Tongue (tissue), 2 donors: ENCODE results near the gene HNRNPK. TPM values are rescaled to one million over a fixed set of nuclear protein-coding genes. Genes with fewer than 3 reads are reported as not detected.

ENCODE experiments used
- DNase-seq: peaks from one replicate; pipeline ENCODE4 v3.0.0-alpha.2; 2015
- total RNA-seq: library from RNA; depleted of rRNA; stranded (reverse); fragments of >200 nt; gene quantifications from one replicate; pipeline ENCODE4 v1.2.3, GENCODE V29; 2014

Gene HNRNPK
- total RNA-seq = 612 TPM

- peak; percentile 100 for DNase-seq
Measured at GRCh38 chr9:83979812-83980394, at the start of gene HNRNPK. Gene HNRNPK (minus strand): TSS chr9:83980215. CDS start chr9:83978252, 1,963 bp downstream.

GRCh38 chr9:84027201-84027600, 47.2 kb upstream of the HNRNPK start:
- no peak for DNase-seq

- DNase-seq = no peak
Measured at GRCh38 chr9:84024041-84024575, 44.1 kb upstream of the HNRNPK start.

DNA sequence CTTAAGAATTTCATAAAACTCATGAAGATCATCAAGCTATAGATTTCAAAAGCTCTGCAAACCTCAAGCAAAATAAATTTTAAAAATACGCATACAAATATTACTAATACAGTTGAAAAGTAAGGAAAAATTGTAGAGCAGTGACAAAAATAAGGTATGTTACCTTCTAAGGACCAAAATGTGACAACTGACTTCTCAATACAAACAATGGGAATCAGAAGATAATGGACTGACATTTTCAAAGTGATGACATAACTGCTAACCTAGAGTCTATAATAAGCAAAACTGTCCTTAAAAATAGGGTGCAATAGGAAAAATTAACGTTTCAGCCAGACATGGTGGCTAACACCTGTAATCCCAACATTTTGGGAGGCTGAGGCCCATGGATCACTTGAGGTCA, 27.6 kb upstream of the HNRNPK start:
- no peak for DNase-seq

GRCh38 chr9:84003246-84003645, 23.2 kb upstream of the HNRNPK start:
- DNase-seq = no peak

GRCh38 chr9:84002344-84002743, 22.3 kb upstream of the HNRNPK start:
- DNase-seq = no peak

- DNase-seq = no peak
Measured at GRCh38 chr9:84001621-84002020, 21.6 kb upstream of the HNRNPK start.

GRCh38 chr9:84000186-84000585, 20.2 kb upstream of the HNRNPK start:
- DNase-seq = no peak

DNA sequence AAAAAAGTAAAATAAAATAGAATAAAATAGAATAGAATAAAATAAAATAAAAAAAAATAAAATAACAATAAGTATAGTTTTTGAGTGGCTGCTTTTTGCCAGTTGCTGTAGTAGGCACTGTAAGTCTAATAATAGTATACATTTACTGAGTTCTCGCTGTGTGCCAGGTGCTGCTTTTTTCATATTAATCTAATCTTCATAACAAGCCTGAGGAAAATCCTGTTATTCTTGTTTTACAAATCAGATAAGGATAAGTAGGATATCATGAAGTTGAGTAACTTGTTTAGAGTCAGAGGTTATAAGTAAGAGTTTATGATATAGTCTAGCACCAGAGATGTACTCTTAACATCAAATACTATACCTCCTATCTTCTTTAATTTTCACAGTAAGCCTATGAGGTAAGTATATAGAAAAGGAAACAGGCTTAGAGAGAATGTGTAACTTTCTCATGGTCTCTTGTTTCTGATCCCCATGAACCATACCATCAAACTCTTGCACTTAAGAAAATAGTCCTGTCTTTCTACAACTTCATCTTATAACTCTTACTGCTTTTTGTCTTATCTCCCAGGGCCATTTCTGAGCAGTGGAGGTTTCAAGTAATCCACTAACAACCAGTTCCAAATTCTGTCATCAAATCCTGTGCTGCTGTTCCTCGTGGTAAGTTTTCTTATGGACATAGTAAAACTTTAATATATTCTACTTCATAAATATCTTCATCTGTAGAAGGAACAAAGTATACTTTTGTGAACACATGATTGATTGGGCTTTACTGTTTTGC, 19.3 kb upstream of the HNRNPK start:
- DNase-seq = no peak

- peak; percentile 19 for DNase-seq
Measured at GRCh38 chr9:83996126-83996525, 16.1 kb upstream of the HNRNPK start.

DNA sequence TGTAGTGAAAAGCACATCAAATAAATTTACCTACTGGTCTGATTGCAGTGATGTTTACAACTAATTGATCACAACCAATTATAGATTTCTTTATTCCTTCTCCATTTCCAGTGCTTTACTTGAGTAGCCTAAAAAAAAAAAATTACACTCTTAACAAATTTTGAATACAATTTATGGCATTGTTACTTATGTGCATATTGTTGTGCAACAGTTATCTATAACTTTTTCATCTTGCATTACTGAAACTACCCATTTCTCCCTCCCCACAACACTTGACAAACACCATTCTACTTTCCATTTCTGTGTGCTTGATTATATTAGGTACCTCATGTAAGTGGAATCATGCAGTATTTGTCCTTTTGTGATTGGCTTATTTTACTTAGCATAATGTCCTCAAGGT, 12.9 kb upstream of the HNRNPK start:
- no peak for DNase-seq

- DNase-seq = no peak
Measured at GRCh38 chr9:83992407-83992806, 12.4 kb upstream of the HNRNPK start.

GRCh38 chr9:83991355-83991754, 11.3 kb upstream of the HNRNPK start:
- DNase-seq = no peak

GRCh38 chr9:83988411-83988810, 8.4 kb upstream of the HNRNPK start:
- DNase-seq = no peak

DNA sequence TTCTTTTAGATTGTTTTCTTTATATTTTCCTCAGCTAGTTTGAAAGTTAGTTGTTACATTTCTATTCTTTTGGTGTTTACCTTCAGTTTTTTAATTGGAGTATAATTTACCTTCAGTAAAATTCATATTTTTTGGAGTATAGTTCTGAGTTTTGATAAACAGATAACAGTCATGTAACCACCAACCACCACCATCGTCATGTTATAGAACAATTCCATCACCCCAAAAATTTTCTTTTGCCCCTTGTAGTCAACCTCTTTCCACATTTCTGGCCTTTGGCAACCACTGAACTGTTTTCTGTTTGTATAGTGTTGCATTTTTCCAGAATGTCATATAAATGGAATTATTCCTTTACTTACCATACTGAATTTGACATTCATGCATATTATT, 7.4 kb upstream of the HNRNPK start:
- no peak for DNase-seq

- DNase-seq = no peak
Measured at GRCh38 chr9:83986765-83987401, 6.9 kb upstream of the HNRNPK start.

GRCh38 chr9:83986195-83986594, 6.2 kb upstream of the HNRNPK start:
- DNase-seq = no peak

GRCh38 chr9:83981126-83981871, 1.3 kb upstream of the HNRNPK start:
- DNase-seq = peak; percentile 60

GRCh38 chr9:83980395-83981125, 545 bp upstream of the HNRNPK start, which contains the start of gene RMI1:
Gene RMI1 (plus strand): TSS chr9:83980805. CDS start chr9:84000987, 20,182 bp downstream.
- DNase-seq = peak; percentile 100

GRCh38 chr9:83978992-83979811, 813 bp downstream of the HNRNPK start:
- DNase-seq = peak; percentile 90

- no peak for DNase-seq
Measured at GRCh38 chr9:83977196-83977595, 2.8 kb downstream of the HNRNPK start.
